Stimulated activated naive CD8-positive, alpha-beta T cell treated with anti-CD3 and anti-CD28 coated beads, Interleukin-15, Interleukin-2, amounts not matched to agents 100 ng/mL and 50 ng/mL, for 24 hours (primary cell): Measurements from ENCODE around the gene SMAD3.

ENCODE experiments used
- H3K27ac Mint-ChIP-seq: one replicate; pipeline ENCODE4 v1.8.0; 2021; ENCODE audit warnings: mild to moderate bottlenecking, mixed read lengths
- H3K27me3 Mint-ChIP-seq: one replicate; pipeline ENCODE4 v1.8.0; 2021; ENCODE audit warnings: mixed read lengths
- H3K36me3 Mint-ChIP-seq: one replicate; pipeline ENCODE4 v1.8.0; 2021; ENCODE audit warnings: low read depth, mixed read lengths
- H3K4me1 Mint-ChIP-seq: one replicate; pipeline ENCODE4 v1.8.0; 2021; ENCODE audit warnings: low read depth, mixed read lengths
- H3K4me3 Mint-ChIP-seq: one replicate; pipeline ENCODE4 v1.8.0; 2021; ENCODE audit warnings: mild to moderate bottlenecking, mixed read lengths
- H3K9me3 Mint-ChIP-seq: one replicate; pipeline ENCODE4 v1.8.0; 2021; ENCODE audit warnings: mixed read lengths

The SMAD3 gene

DNA sequence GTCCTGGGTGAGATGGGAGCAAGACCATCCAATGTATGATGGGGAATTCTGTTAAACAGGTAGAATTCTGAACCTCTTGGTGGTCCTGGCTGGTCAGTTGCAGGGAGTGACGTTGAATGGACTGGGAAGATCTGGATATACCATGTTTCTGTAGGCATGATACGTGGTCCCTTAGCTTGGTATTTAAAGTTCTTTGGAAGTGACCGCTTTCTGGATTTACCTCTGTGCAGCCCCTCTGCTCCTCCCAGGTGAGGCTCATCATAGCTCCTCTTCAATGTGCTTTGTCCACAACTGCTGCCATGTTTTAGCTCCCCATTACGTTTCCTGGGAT lies 37.2 kb downstream of the SMAD3 start:
- H3K27me3 Mint-ChIP-seq, result no peaks in the 10 kb centered on the region
- no peak overlapping the region for H3K4me3 Mint-ChIP-seq
- H3K9me3 Mint-ChIP-seq, result no peaks in the 10 kb centered on the region
- no peak overlapping the region for H3K27ac Mint-ChIP-seq
- peaks cover 14% of the 10 kb centered on the region for H3K36me3 Mint-ChIP-seq
- peaks cover 22% of the 10 kb centered on the region for H3K4me1 Mint-ChIP-seq

DNA sequence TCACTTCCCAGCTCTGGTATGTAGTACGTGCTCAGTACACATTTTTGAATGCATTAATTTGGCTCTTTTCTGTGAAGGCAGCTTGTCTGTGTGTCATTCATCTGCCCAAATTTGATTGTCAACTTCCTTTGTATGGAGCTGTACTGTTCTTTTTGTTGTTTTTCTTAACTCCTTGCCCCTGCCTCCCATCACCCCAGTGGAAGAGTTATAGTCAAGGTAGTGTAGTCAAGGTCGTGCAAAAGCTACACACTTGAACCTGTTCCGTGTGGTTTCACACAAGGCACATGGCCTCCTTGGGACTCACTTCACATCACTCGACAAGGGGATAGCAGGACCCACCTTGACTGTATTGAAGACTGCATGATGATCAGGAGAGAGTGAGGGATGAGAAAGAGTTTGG lies 37.6 kb downstream of the SMAD3 start:
- H3K4me3 Mint-ChIP-seq, result no peak overlapping the region
- no peak overlapping the region for H3K27ac Mint-ChIP-seq
- no peaks in the 10 kb centered on the region for H3K9me3 Mint-ChIP-seq
- H3K27me3 Mint-ChIP-seq, result no peaks in the 10 kb centered on the region
- H3K4me1 Mint-ChIP-seq, result peaks cover 19% of the 10 kb centered on the region
- peaks cover 13% of the 10 kb centered on the region for H3K36me3 Mint-ChIP-seq

DNA sequence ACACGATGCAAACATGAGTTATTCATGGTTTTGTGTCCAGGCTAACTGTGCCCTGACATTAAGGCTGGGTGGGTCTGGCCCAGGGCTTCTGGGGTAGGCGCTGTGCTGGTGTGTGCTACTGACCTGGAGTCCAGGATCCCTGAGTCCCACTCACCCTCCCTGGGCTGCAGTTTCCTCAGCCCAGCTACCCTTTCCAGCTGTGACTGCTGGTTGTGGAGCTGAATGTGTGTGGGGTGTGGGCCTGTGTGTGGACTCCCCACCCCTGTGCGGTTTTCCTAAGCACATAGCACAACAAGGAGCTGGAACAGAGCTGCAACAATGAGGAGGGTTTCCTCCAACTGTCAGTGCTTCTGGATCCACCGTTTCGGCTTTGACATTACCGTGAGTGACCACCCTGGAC lies 38.0 kb downstream of the SMAD3 start:
- Mint-ChIP-seq H3K9me3 (no peaks in the 10 kb centered on the region), H3K36me3 (peaks cover 13% of the 10 kb centered on the region), H3K4me1 (peaks cover 19% of the 10 kb centered on the region), H3K27ac (peak overlapping the region; percentile 70), H3K27me3 (no peaks in the 10 kb centered on the region), H3K4me3 (peak overlapping the region; percentile 38)

DNA sequence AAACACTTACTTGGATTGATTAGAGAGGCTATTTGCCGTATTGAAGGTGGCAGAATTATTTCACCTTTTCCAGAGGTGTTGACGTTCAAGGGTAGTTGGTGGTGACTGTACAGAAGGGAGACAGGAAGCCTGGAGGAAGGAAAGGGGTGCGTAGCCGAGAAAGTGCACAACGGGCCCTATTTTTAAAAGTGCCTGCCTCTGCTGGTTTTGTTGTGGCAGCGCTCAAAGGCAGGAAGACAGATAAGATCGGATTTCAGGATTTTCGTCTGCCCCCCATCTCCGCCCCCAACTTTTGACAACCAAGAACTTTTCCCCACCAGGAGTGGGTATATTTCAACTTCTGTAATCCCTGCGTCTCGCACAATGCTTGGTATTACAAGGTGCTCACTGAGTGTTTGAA lies 38.5 kb downstream of the SMAD3 start:
- Mint-ChIP-seq H3K27ac (peak overlapping the region; percentile 70), H3K36me3 (peaks cover 13% of the 10 kb centered on the region), H3K27me3 (no peaks in the 10 kb centered on the region), H3K4me3 (peak overlapping the region; percentile 38), H3K9me3 (no peaks in the 10 kb centered on the region), H3K4me1 (peaks cover 19% of the 10 kb centered on the region)

DNA sequence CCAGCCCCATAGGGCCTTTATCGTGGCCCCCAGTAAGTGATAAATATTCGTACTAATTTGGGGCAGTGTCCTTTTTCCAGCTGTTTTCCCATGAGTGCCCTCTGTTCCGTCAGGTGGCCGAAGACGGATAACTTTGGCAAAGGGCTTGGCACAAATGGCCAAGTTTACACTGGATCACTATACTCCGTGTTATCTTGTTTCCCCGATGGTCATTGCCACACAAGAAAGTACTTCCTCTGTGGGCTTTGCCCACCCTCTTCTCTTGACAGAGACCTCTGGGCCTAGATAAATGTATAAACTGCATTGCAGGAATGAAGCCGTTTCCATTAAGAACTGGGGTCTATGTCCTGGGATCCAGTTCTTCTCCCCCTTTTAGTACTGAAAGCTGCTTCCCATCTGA lies 39.1 kb downstream of the SMAD3 start:
- H3K27ac Mint-ChIP-seq, result peak overlapping the region; percentile 70
- H3K36me3 Mint-ChIP-seq, result peaks cover 10% of the 10 kb centered on the region
- H3K4me3 Mint-ChIP-seq, result peak overlapping the region; percentile 38
- H3K4me1 Mint-ChIP-seq, result peaks cover 19% of the 10 kb centered on the region
- no peaks in the 10 kb centered on the region for H3K27me3 Mint-ChIP-seq
- H3K9me3 Mint-ChIP-seq, result no peaks in the 10 kb centered on the region

DNA sequence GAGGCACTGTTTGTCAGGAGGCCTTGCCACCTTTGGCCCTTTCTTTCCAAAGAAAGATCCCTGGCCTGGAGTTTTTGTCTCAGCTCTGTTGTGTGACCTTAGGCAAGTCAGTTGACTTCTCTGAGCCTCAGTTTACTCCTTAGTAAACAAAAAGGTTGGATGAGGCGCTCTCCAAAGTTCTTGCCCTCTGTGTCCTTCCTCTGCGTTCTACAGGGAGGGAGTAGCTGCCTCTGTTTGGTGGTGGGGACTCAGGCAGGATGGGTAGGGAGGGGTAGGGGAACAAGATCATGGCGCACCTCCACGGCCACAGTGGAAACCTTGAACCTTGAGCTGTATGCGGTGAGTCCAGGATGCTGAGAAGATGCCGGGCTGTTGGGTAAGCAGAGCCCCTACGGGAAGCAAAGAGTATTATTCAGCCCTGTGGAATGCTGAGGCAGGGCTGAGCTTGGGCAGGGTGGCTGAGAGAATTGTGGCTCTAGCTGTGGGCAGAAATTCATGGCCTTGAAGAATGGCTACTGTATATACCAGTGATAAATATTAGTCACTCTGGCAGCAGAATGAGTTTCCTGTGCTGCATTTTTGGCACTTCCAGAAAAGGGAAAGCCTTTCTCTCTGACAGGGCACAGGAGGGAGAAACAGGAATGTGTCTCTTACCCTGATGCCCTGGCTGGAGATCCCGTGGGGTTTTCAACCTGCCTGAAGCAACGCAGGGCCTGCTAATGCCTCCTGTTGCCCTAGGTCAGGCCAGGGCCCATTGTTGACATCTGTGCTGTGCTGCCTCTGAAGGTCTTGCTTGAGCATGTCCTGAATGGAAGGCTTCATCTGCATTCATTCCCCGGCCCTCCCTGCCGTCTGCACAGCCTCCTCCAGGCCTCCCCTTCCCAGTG lies 39.9 kb downstream of the SMAD3 start:
- Mint-ChIP-seq H3K4me1 (peaks cover 25% of the 10 kb centered on the region), H3K27me3 (no peaks in the 10 kb centered on the region), H3K27ac (peak overlapping the region; percentile 53), H3K9me3 (no peaks in the 10 kb centered on the region), H3K36me3 (peaks cover 8% of the 10 kb centered on the region), H3K4me3 (no peak overlapping the region)

DNA sequence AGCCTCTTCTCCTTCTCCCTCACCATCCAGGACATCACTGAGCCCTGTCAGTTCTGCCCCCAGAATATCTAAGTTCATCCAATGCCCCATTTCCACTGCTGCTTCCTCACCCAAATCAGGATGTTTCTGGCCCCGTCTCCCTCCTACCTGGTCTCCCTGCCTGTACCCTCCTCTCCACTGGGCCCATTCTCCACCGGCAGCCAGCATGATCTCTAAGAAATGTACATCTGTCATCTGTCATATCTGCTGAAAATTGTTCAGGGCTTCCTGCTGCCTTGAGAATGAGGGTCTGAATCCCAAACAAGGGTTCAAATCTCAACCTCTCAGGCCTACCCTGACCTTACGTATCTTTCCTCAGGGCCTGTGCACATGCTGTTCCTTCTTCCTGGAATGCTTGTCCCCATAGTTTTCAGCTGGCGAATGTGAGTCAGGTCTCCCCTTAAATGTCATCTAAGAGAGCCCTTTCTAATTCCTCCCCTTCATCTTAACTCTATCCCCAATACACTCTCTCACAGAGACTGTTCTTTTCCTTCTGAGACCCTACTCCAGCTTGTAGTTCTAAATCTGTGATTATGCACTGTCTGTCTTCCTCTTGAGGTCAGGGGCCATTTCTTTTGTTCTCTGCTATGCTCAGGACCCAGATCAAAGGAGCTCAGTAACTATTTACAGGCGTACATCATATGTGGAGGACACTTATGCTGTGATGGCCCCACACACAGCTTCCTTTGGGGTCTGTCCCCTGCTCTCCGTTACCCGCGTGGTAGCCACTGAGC lies 40.8 kb downstream of the SMAD3 start:
- H3K27me3 Mint-ChIP-seq, result no peaks in the 10 kb centered on the region
- peak overlapping the region; percentile 53 for H3K27ac Mint-ChIP-seq
- H3K9me3 Mint-ChIP-seq, result peaks cover 3% of the 10 kb centered on the region
- peaks cover 34% of the 10 kb centered on the region for H3K4me1 Mint-ChIP-seq
- H3K4me3 Mint-ChIP-seq, result no peak overlapping the region
- peaks cover 11% of the 10 kb centered on the region for H3K36me3 Mint-ChIP-seq

DNA sequence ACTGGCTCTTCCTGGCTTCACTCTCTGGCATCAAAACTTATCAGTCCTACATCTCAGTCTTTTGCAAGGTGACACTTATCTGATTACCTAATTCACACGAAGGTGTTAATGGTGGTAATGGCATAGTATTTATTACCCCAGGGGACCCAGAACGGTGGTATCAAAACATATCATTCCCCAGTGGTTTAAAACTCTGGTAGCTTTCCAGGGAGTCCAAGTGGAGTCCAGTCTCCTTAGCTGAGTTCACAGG lies 41.3 kb downstream of the SMAD3 start:
- peaks cover 16% of the 10 kb centered on the region for H3K36me3 Mint-ChIP-seq
- no peaks in the 10 kb centered on the region for H3K27me3 Mint-ChIP-seq
- H3K4me1 Mint-ChIP-seq, result peaks cover 39% of the 10 kb centered on the region
- no peak overlapping the region for H3K4me3 Mint-ChIP-seq
- peak overlapping the region; percentile 53 for H3K27ac Mint-ChIP-seq
- peaks cover 8% of the 10 kb centered on the region for H3K9me3 Mint-ChIP-seq

DNA sequence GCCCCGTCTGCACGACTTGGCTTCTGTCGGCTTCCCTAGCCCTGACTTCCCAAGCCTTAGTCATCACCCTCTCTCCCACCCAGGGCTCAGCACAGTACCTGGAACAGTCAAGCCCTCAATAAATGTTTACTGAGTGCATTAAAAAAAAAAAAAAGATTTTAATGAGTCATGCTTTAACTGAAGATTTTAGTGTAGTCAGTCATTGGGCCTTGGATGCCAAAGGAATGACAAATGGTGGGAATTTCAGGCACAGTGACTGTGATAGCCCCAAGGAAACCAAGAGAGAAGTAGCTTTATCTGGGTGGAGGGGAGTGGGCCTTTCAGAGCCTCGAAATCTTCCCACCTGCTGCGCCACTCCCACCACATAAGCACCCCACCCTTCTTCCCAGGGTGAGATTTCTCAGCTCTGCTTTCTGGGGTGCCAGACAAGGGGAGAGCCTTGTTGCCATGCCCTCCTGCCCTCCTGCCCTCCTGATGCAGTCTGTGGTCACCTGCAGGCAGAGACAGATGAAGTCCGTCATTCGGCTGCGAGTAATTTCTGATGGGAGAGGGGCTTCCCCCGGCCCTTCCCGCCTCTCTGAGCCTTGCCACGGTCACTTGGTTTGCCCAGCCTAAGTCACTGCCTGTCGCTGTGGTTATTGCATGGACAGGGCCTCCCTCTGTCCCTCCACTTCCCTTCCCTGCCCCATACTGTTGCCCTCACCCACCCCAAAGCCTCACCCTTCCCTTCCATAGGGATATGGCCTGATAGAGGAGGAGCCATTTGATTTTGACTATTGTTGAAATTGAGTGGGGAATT lies 41.8 kb downstream of the SMAD3 start:
- H3K4me1 Mint-ChIP-seq, result peaks cover 39% of the 10 kb centered on the region
- no peaks in the 10 kb centered on the region for H3K27me3 Mint-ChIP-seq
- H3K9me3 Mint-ChIP-seq, result peaks cover 9% of the 10 kb centered on the region
- H3K36me3 Mint-ChIP-seq, result peaks cover 16% of the 10 kb centered on the region
- H3K27ac Mint-ChIP-seq, result no peak overlapping the region
- no peak overlapping the region for H3K4me3 Mint-ChIP-seq

DNA sequence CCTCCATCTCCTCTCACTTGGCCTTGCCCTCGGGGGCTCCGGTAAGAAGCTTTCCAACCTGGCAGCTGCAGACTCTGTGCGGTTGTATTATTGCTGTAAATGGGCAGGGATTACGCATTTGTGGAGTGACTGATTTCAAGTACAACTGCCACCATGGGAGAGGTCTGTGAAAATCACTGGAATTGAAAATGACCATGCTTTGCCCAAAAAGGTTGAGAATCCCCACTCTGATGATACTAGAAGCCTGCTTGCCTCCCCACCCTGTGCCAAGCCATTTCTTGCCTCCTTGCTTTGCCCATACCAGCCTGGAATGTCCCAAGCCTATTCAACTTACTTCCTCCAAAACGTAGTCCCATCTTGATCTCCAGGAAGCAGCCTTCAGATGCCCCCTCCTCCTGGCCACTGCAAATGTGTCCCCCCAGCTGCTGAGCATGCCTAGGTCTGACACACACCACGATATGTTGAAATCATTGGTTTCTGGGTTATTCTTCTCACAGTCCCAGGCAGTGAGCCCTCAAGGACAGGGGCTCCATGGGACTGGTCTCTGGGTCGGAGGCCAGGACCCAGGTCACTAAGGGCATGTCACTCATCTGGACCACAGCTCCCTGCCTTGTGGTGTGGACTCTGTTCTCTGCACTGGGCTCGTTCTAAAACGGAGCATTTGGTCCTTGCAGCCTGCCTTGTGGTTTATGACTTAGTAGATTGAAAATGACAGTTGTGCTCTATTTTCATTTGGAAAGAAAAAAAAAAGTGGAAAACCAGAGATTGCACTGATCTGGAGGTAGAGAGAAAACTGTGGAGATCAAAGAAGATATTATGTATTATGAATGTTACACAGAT lies 42.9 kb downstream of the SMAD3 start:
- no peaks in the 10 kb centered on the region for H3K27me3 Mint-ChIP-seq
- H3K27ac Mint-ChIP-seq, result peak overlapping the region; percentile 9
- no peak overlapping the region for H3K4me3 Mint-ChIP-seq
- H3K9me3 Mint-ChIP-seq, result peaks cover 9% of the 10 kb centered on the region
- peaks cover 16% of the 10 kb centered on the region for H3K36me3 Mint-ChIP-seq
- peaks cover 47% of the 10 kb centered on the region for H3K4me1 Mint-ChIP-seq

DNA sequence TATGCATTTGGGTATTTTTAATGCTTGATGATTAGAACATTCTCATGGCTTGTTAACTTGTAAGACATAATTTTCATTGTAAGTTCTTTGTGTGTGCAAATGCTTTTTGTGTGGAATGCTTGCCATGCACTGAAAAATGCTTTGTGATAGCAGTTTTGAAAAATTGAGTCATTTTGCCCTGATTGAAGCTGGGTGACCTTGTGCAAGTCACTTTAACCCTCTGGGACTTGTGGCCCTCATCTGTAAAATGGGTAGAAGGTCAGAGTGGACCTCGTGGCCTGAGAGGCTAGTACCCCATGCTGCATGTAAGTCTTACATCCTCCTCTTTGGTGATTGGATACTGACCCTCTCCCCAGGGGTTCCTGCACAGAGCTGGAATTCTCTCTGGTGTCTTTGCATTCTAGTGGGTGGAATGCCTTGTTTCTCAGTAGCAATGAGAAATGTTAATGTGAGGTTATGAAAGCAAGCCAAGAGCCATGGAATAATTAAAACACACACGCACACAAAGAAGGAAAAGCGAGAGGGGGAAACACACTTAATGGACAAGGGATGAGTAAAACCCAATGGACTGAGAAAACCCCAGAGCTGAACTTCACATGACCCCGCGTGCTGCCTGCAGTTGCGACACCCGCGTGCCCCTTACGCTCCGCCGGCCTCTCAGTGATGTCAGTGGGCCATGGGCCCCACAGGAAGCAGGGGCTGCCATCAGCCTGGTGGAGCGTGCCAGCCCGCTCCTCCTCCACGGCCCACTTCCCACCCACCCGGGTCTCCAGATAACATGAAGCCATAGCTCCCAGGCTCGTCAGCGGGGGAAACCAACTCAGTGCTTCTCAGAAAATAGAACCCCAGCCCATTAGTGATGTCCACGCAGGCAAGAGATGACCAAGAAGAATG lies 44.0 kb downstream of the SMAD3 start:
- H3K27me3 Mint-ChIP-seq, result no peaks in the 10 kb centered on the region
- H3K4me3 Mint-ChIP-seq, result peak overlapping the region; percentile 51
- H3K4me1 Mint-ChIP-seq, result peaks cover 57% of the 10 kb centered on the region
- H3K36me3 Mint-ChIP-seq, result peaks cover 16% of the 10 kb centered on the region
- H3K9me3 Mint-ChIP-seq, result peaks cover 9% of the 10 kb centered on the region
- H3K27ac Mint-ChIP-seq, result peak overlapping the region; percentile 60

DNA sequence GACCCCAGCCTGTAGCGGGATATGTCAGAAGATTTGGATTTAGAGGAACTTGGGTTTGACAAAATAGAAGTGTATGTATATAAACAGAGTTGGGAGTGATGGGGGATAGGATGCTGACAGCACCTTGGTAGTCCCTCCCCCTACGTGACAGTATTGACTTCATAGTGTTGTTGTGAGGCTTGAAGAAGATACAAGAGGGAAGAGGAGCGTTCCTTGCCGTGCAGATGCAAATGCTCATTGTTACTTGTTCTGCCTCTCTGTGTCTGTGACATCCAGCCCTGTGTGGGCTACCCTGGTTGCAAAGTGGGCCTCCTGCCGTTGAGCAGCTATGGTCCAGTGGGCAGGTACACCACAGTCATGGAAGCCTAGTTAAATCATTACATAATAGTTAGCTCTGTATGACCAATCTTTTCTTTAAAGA lies 45.0 kb downstream of the SMAD3 start:
- Mint-ChIP-seq H3K9me3 (peaks cover 9% of the 10 kb centered on the region), H3K27me3 (no peaks in the 10 kb centered on the region), H3K4me3 (no peak overlapping the region), H3K36me3 (peaks cover 16% of the 10 kb centered on the region), H3K27ac (no peak overlapping the region), H3K4me1 (peaks cover 67% of the 10 kb centered on the region)

DNA sequence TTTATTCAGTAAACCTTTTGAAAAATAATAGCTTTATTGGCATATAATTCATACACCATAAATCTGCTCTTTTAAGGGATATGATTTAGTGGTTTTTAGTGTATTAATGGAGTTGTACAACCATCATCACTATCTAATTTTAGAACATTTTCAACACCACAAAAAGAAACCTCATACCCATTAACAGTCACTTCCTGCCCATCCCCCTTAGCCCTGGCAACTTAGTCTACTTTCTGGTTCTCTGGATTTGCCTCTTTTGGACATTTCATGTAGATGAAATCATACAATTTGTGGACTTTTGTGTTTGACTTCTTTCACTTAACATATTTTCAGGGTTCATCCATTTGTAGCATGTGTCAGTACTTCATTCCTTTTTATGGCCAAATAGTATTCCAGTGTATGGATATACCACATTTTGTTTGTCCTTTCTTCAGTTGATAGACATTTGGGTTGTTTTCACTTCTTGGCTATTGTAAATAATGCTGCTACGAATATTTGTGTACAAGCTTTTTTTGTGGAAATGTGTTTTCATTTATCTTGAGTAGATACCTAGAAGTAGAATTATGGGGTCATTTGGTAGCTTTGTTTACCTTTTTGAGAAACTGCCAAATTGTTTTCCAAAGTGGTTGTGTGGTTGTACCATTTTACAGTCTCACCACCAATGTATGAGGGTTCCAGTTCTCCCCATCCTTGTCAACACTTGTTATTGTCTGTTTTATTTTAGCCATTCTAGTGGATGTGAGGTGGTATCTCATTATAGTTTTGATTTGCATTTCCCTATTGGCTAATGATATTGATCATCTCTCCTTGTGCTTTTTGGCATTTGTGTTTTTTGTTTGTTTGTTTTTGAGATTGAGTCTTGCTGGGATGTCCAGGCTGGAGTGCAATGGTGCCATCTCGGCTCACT lies 45.8 kb downstream of the SMAD3 start:
- Mint-ChIP-seq H3K27me3 (no peaks in the 10 kb centered on the region), H3K9me3 (peaks cover 9% of the 10 kb centered on the region), H3K27ac (peak overlapping the region; percentile 69), H3K4me1 (peaks cover 75% of the 10 kb centered on the region), H3K36me3 (peaks cover 11% of the 10 kb centered on the region), H3K4me3 (no peak overlapping the region)
